HEK293 (cell line): ENCODE results near the gene C19orf73.
A peak's percentile ranks its signal among the peaks of the same experiment; 100 is the strongest.

ENCODE experiments used
- CTCF ChIA-PET: fragments of 350-600 bp; formaldehyde crosslinking; extraction: SDS; loops from one replicate; lab custom pipeline; 2021; ENCODE audit warnings: antibody characterized with exemption; lab: Yijun Ruan, JAX
- POLR2A ChIA-PET: fragments of 300-600 bp; formaldehyde crosslinking; extraction: SDS; loops from one replicate; lab custom pipeline; 2020; ENCODE audit warnings: antibody characterized with exemption, inconsistent platforms; lab: Yijun Ruan, JAX
- H3K27ac ChIP-seq: fragments of 200-500 bp; sonication (Bioruptor generic); 2 replicates; pipeline ENCODE4 v1.5.1; 2014; ENCODE audit warnings: low read depth, low read length, control low read depth, inconsistent platforms; ENCODE audit errors: extremely low read depth
- H3K36me3 ChIP-seq, 2 experiments: fragments of 200-500 bp in 1 of 2; sonication (Bioruptor generic) in 1 of 2; 1 replicate in 1 of 2; 2 replicates in 1 of 2; pipeline ENCODE4 v1.5.1; 2014 to 2017; ENCODE audit warnings: inconsistent platforms in 2 of 2, low read length in 2 of 2; ENCODE audit not compliant: control insufficient read depth in 2 of 2, insufficient read depth in 1 of 2
- H3K4me1 ChIP-seq: fragments of 200-500 bp; sonication (Bioruptor generic); 2 replicates; pipeline ENCODE4 v1.5.1; 2014; ENCODE audit warnings: mild to moderate bottlenecking, low read length, inconsistent platforms; ENCODE audit not compliant: control insufficient read depth, insufficient read depth
- H3K4me3 ChIP-seq: 2 replicates; pipeline ENCODE4 v1.5.1; 2011; ENCODE audit warnings: low read depth, mild to moderate bottlenecking, control low read depth, low read length, moderate library complexity
- H3K9me3 ChIP-seq: fragments of 200-500 bp; sonication (Bioruptor generic); 2 replicates; pipeline ENCODE4 v1.5.1; 2014; ENCODE audit warnings: low read depth, low read length, inconsistent platforms; ENCODE audit not compliant: control insufficient read depth, insufficient read depth
- KLF8 ChIP-seq: fragments of 450-650 bp; formaldehyde crosslinking; IDR thresholded peaks from 2 replicates; pipeline ENCODE4 v1.5.1; 2016; ENCODE audit warnings: missing biosample characterization, missing genetic modification characterization
- PRDM4 ChIP-seq: fragments of 450-650 bp; formaldehyde crosslinking; IDR thresholded peaks from 2 replicates; pipeline ENCODE4 v1.5.1; 2017; ENCODE audit warnings: missing biosample characterization, missing genetic modification characterization
- SCRT2 ChIP-seq: fragments of 450-650 bp; formaldehyde crosslinking; IDR thresholded peaks from 2 replicates; pipeline ENCODE4 v1.5.1; 2016; ENCODE audit warnings: missing biosample characterization, missing genetic modification characterization
- ZBTB17 ChIP-seq: fragments of 450-650 bp; formaldehyde crosslinking; IDR thresholded peaks from 2 replicates; pipeline ENCODE4 v1.5.1; 2016; ENCODE audit warnings: missing biosample characterization, missing genetic modification characterization
- ZNF132 ChIP-seq: fragments of 450-650 bp; formaldehyde crosslinking; IDR thresholded peaks from 2 replicates; pipeline ENCODE4 v1.5.1; 2017; ENCODE audit warnings: missing biosample characterization, missing genetic modification characterization, borderline replicate concordance
- ZNF133 ChIP-seq: fragments of 450-650 bp; formaldehyde crosslinking; IDR thresholded peaks from 2 replicates; pipeline ENCODE4 v1.5.1; 2016; ENCODE audit warnings: missing biosample characterization, missing genetic modification characterization
- ZNF366 ChIP-seq: fragments of 450-650 bp; formaldehyde crosslinking; conservative IDR thresholded peaks from 2 replicates; pipeline ENCODE4 v1.5.1; 2016; ENCODE audit warnings: missing biosample characterization, missing genetic modification characterization
- ZNF555 ChIP-seq: fragments of 450-650 bp; formaldehyde crosslinking; conservative IDR thresholded peaks from 2 replicates; pipeline ENCODE4 v1.5.1; 2017; ENCODE audit warnings: missing biosample characterization, mild to moderate bottlenecking, missing genetic modification characterization, inconsistent platforms
- ZNF561 ChIP-seq: fragments of 450-650 bp; IDR thresholded peaks from 2 replicates; pipeline ENCODE4 v1.5.1; 2018; ENCODE audit warnings: missing biosample characterization, missing genetic modification characterization, borderline replicate concordance
- ZNF660 ChIP-seq: fragments of 450-650 bp; IDR thresholded peaks from 2 replicates; pipeline ENCODE4 v1.5.1; 2018; ENCODE audit warnings: missing biosample characterization, mild to moderate bottlenecking, missing genetic modification characterization
- ZNF707 ChIP-seq: fragments of 450-650 bp; formaldehyde crosslinking; IDR thresholded peaks from 2 replicates; pipeline ENCODE4 v1.5.1; 2016; ENCODE audit warnings: missing biosample characterization, missing genetic modification characterization
- ZSCAN18 ChIP-seq: fragments of 450-650 bp; formaldehyde crosslinking; IDR thresholded peaks from 2 replicates; pipeline ENCODE4 v1.5.1; 2016; ENCODE audit warnings: missing biosample characterization, missing genetic modification characterization
- ZSCAN23 ChIP-seq: fragments of 450-650 bp; formaldehyde crosslinking; IDR thresholded peaks from 2 replicates; pipeline ENCODE4 v1.5.1; 2016; ENCODE audit warnings: missing biosample characterization, missing genetic modification characterization
- TF ChIP-seq, protein P1 (sequence below): fragments of 450-650 bp; formaldehyde crosslinking; IDR thresholded peaks from 2 replicates; pipeline ENCODE4 v1.5.1; 2016; ENCODE audit warnings: missing biosample characterization, missing genetic modification characterization
- TF ChIP-seq, protein P2 (sequence below): fragments of 450-650 bp; formaldehyde crosslinking; IDR thresholded peaks from 2 replicates; pipeline ENCODE4 v1.5.1; 2017; ENCODE audit warnings: missing biosample characterization, missing genetic modification characterization

The C19orf73 gene

DNA sequence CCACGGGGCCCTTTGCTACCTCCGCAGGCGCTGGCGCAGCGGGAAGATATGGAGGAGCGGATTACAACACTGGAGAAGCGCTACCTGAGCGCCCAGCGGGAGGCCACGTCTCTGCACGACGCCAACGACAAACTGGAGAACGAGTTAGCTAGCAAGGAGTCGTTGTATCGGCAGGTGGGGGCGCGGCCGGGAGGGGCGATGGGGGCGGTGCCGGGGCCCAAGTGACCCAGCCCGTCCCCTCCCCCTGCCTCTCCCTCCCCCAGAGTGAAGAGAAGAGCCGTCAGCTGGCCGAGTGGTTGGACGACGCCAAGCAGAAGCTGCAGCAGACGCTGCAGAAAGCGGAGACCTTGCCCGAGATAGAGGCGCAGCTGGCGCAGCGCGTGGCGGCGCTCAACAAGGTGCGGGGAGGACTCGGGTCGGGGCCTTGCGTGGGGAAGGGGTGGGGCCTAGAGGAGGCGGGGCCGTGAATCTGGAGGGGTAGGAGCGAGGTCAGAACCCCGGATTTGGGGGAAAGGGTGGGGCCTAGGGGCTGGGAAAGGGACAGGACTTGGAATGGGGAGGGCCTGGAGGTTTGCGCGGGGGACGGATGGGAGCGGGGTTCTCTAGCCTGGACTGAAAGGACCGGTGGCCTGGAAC, 14.1 kb upstream of the C19orf73 start:
- ChIA-PET CTCF (interaction anchor here (1.2 kb wide), 2 partner anchors 75 to 133 kb away, joined by 3 read pairs; no protein-coding TSS in a partner anchor), POLR2A (interaction anchor here (0.9 kb wide), 1 partner anchor 139 kb away, joined by 4 read pairs; the partner anchor contains the start of gene RUVBL2)
- no peak overlapping the region for H3K27ac ChIP-seq
- TF ChIP-seq PRDM4 (tag by site-specific recombination) (no peak), ZNF366 (tag by site-specific recombination) (no peak), SCRT2 (no peak), ZNF132 (tag by site-specific recombination) (no peak), ZSCAN23 (no peak), ZNF660 (no peak), KLF8 (tag by site-specific recombination) (0 out of 2 replicates have a peak, but pooled peaks have one; percentile 30)
- H3K4me3 ChIP-seq, result no peak overlapping the region
- peaks cover 4% of the 10 kb centered on the region for H3K4me1 ChIP-seq
- no peaks in the 10 kb centered on the region for H3K9me3 ChIP-seq
- peaks cover 7 to 42% of the 10 kb centered on the region in 2 experiments; a peak in 2 of 3 replicates for H3K36me3 ChIP-seq

GRCh38 chr19:49130325-49130724, 11.4 kb upstream of the C19orf73 start:
- POLR2A ChIA-PET, result no interaction called here

More at GRCh38 chr19:49130325-49130724, 11.4 kb upstream of the C19orf73 start:
- peaks cover 6 to 30% of the 10 kb centered on the region in 2 experiments; a peak in 2 of 3 replicates for H3K36me3 ChIP-seq
- H3K27ac ChIP-seq, result no peak overlapping the region
- H3K4me1 ChIP-seq, result peaks cover 7% of the 10 kb centered on the region
- TF ChIP-seq, protein P1, sequence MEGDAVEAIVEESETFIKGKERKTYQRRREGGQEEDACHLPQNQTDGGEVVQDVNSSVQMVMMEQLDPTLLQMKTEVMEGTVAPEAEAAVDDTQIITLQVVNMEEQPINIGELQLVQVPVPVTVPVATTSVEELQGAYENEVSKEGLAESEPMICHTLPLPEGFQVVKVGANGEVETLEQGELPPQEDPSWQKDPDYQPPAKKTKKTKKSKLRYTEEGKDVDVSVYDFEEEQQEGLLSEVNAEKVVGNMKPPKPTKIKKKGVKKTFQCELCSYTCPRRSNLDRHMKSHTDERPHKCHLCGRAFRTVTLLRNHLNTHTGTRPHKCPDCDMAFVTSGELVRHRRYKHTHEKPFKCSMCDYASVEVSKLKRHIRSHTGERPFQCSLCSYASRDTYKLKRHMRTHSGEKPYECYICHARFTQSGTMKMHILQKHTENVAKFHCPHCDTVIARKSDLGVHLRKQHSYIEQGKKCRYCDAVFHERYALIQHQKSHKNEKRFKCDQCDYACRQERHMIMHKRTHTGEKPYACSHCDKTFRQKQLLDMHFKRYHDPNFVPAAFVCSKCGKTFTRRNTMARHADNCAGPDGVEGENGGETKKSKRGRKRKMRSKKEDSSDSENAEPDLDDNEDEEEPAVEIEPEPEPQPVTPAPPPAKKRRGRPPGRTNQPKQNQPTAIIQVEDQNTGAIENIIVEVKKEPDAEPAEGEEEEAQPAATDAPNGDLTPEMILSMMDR (tag by site-specific recombination), result no peak
- TF ChIP-seq ZBTB17 (tag by site-specific recombination) (no peak), ZNF133 (no peak), ZNF707 (tag by site-specific recombination) (no peak), ZNF555 (tag by site-specific recombination) (no peak), ZNF561 (tag by site-specific recombination) (no peak), ZSCAN18 (tag by site-specific recombination) (no peak)
- TF ChIP-seq, protein P2, sequence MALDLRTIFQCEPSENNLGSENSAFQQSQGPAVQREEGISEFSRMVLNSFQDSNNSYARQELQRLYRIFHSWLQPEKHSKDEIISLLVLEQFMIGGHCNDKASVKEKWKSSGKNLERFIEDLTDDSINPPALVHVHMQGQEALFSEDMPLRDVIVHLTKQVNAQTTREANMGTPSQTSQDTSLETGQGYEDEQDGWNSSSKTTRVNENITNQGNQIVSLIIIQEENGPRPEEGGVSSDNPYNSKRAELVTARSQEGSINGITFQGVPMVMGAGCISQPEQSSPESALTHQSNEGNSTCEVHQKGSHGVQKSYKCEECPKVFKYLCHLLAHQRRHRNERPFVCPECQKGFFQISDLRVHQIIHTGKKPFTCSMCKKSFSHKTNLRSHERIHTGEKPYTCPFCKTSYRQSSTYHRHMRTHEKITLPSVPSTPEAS, result no peak
- CTCF ChIA-PET, result interaction anchor here (0.7 to 3.2 kb wide), 9 partner anchors 11 to 137 kb away, joined by 3 to 20 read pairs (median 4); partner anchors contain the start of genes GYS1 and RUVBL2
- H3K9me3 ChIP-seq, result no peaks in the 10 kb centered on the region
- no peak overlapping the region for H3K4me3 ChIP-seq
